HCT116 (cell line): ENCODE measurements around the gene SPOCK3. TPM values are rescaled to one million over a fixed set of nuclear protein-coding genes. Genes with fewer than 3 reads are reported as not detected.

Experiments
- ATAC-seq: fragments of 200-7000 bp; cut with Tn5 transposase; 2 replicates; pipeline ENCODE4 v1.9.1; 2020; ENCODE audit warnings: mild to moderate bottlenecking, moderate library complexity
- BruUV-seq: library from RNA; stranded (reverse); fragments of 400-500 nt; replicated peaks from 2 replicates; lab custom pipeline; 2021; lab: Mats Ljungman, UMichigan
- CTCF ChIA-PET: fragments of 300-600 bp; sonication (Branson Sonifier 250); formaldehyde crosslinking; loops from one replicate; lab custom pipeline; 2021; ENCODE audit warnings: antibody characterized with exemption; lab: Charles Lee
- POLR2A ChIA-PET: fragments of 300-600, 350-600 bp; sonication (Branson Sonifier 250); formaldehyde crosslinking; loops from one replicate; lab custom pipeline; 2021; ENCODE audit warnings: antibody characterized with exemption; lab: Charles Lee
- RAD21 ChIA-PET, 2 experiments: fragments of 300-600 bp; sonication (Branson Sonifier 250); formaldehyde crosslinking; loops; one replicate each; lab custom pipeline; 2023; ENCODE audit warnings: low total read pairs in 2 of 2; ENCODE audit not compliant: uncharacterized antibody in 2 of 2, unreplicated experiment in 2 of 2, low non-redundant PET in 1 of 2; lab: Charles Lee
- DNase-seq: peaks from one replicate; pipeline ENCODE4 v3.0.0-alpha.2; 2010; ENCODE audit warnings: low read depth, low spot score
- H2AFZ ChIP-seq: fragments of 200-600 bp; shearing (Covaris generic), sonication (generic); 2 replicates; pipeline ENCODE4 v1.6.1; 2017; ENCODE audit warnings: low read depth, mixed run types, mixed read lengths, antibody characterized with exemption, low read length; ENCODE audit not compliant: poor library complexity, severe bottlenecking
- H3K27ac ChIP-seq: 2 replicates; pipeline ENCODE4 v1.5.1; 2012; ENCODE audit warnings: low read depth, low read length
- H3K27me3 ChIP-seq: fragments of 200-600 bp; sonication (generic); 2 replicates; pipeline ENCODE4 v1.6.1; 2016; ENCODE audit warnings: mixed run types, low read length, mixed read lengths; ENCODE audit not compliant: insufficient read depth
- H3K36me3 ChIP-seq, 2 experiments: fragments of 200-500 bp in 1 of 2; fragments of 200-600 bp in 1 of 2; sonication (Bioruptor generic) in 1 of 2; sonication (generic) in 1 of 2; 2 replicates each; pipeline versions ENCODE4 v1.5.1 to v1.6.1; 2014 to 2016; ENCODE audit warnings: low read length in 2 of 2, inconsistent platforms in 1 of 2, mixed read lengths in 1 of 2, mixed run types in 1 of 2; ENCODE audit not compliant: insufficient read depth in 2 of 2, control insufficient read depth in 1 of 2
- H3K4me1 ChIP-seq, 2 experiments: fragments of 200-600 bp in 1 of 2; sonication (generic) in 1 of 2; 2 replicates each; pipeline versions ENCODE4 v1.5.1 to v1.6.1; 2012 to 2017; ENCODE audit warnings: low read length in 2 of 2, inconsistent platforms in 1 of 2, mild to moderate bottlenecking in 1 of 2, mixed read lengths in 1 of 2, mixed run types in 1 of 2, moderate library complexity in 1 of 2; ENCODE audit not compliant: insufficient read depth in 2 of 2, control insufficient read depth in 1 of 2
- H3K4me2 ChIP-seq: fragments of 200-600 bp; sonication (generic); 2 replicates; pipeline ENCODE4 v1.6.1; 2017; ENCODE audit warnings: mixed run types, low read length, mixed read lengths
- H3K4me3 ChIP-seq, 2 experiments: fragments of 200-600 bp in 1 of 2; sonication (generic) in 1 of 2; replicated peaks in 1 of 2; 2 replicates each; pipeline ENCODE4 v1.5.1; 2011 to 2016; ENCODE audit warnings: low read length in 2 of 2, control low read depth in 1 of 2, low read depth in 1 of 2, mild to moderate bottlenecking in 1 of 2, mixed read lengths in 1 of 2, mixed run types in 1 of 2
- H3K79me2 ChIP-seq: fragments of 200-600 bp; sonication (generic); 2 replicates; pipeline ENCODE4 v1.6.1; 2017; ENCODE audit warnings: mild to moderate bottlenecking, mixed run types, low read length, moderate library complexity, mixed read lengths; ENCODE audit not compliant: insufficient read depth
- H3K9ac ChIP-seq: fragments of 200-600 bp; sonication (generic); 2 replicates; pipeline ENCODE4 v1.6.1; 2016; ENCODE audit warnings: low read length, mixed read lengths
- H3K9me2 ChIP-seq: fragments of 200-600 bp; sonication (generic), shearing (Covaris generic); 2 replicates; pipeline ENCODE4 v1.6.1; 2017; ENCODE audit warnings: mixed run types, mild to moderate bottlenecking, moderate library complexity; ENCODE audit not compliant: insufficient read depth
- H3K9me3 ChIP-seq, 2 experiments: fragments of 200-500 bp in 1 of 2; fragments of 200-600 bp in 1 of 2; sonication (Bioruptor generic) in 1 of 2; sonication (generic) in 1 of 2; 2 replicates each; pipeline ENCODE4 v1.6.1; 2014 to 2017; ENCODE audit warnings: low read length in 2 of 2, mixed read lengths in 2 of 2, inconsistent platforms in 1 of 2, low read depth in 1 of 2, mild to moderate bottlenecking in 1 of 2, mixed run types in 1 of 2, moderate library complexity in 1 of 2; ENCODE audit not compliant: control insufficient read depth in 1 of 2, insufficient read depth in 1 of 2
- H4K20me1 ChIP-seq: fragments of 200-600 bp; sonication (generic), shearing (Covaris generic); 2 replicates; pipeline ENCODE4 v1.6.1; 2017; ENCODE audit warnings: mixed run types, mild to moderate bottlenecking, moderate library complexity; ENCODE audit not compliant: insufficient read depth
- CBX3 ChIP-seq: IDR thresholded peaks from 2 replicates; pipeline ENCODE4 v1.6.1; 2012; ENCODE audit warnings: low read depth
- CTCF ChIP-seq, 3 experiments: fragments of 200-600 bp in 1 of 3; sonication (generic) in 1 of 3; IDR thresholded peaks in 2 of 3; conservative IDR thresholded peaks in 1 of 3; 2 replicates each; pipeline ENCODE4 v1.5.1; 2012 to 2017; ENCODE audit warnings: low read depth in 2 of 3, low read length in 2 of 3, antibody characterized with exemption in 1 of 3, borderline replicate concordance in 1 of 3, control low read depth in 1 of 3, mild to moderate bottlenecking in 1 of 3, mixed read lengths in 1 of 3, mixed run types in 1 of 3, moderate library complexity in 1 of 3; ENCODE audit not compliant: insufficient read depth in 1 of 3
- EGR1 ChIP-seq: IDR thresholded peaks from 2 replicates; pipeline ENCODE4 v1.6.1; 2012; ENCODE audit warnings: low read depth
- ELF1 ChIP-seq: IDR thresholded peaks from 2 replicates; pipeline ENCODE4 v1.6.1; 2012; ENCODE audit warnings: low read depth, borderline replicate concordance
- JUND ChIP-seq: IDR thresholded peaks from 2 replicates; pipeline ENCODE4 v1.6.1; 2012
- POLR2AphosphoS5 ChIP-seq: IDR thresholded peaks from 2 replicates; pipeline ENCODE4 v1.6.1; 2011; ENCODE audit warnings: mild to moderate bottlenecking, low read depth, low read length, moderate library complexity
- RAD21 ChIP-seq: IDR thresholded peaks from 2 replicates; pipeline ENCODE4 v1.6.1; 2012; ENCODE audit warnings: low read depth, mild to moderate bottlenecking
- REST ChIP-seq: IDR thresholded peaks from 2 replicates; pipeline ENCODE4 v1.6.1; 2012; ENCODE audit warnings: low read depth
- SP1 ChIP-seq: IDR thresholded peaks from 2 replicates; pipeline ENCODE4 v1.6.1; 2012; ENCODE audit warnings: low read depth
- YY1 ChIP-seq: IDR thresholded peaks from 2 replicates; pipeline ENCODE4 v1.6.1; 2011; ENCODE audit warnings: low read length, low read depth, moderate library complexity, mild to moderate bottlenecking; ENCODE audit not compliant: insufficient replicate concordance; ENCODE audit errors: extremely low read depth
- intact Hi-C: fragments of 100-400 bp; cut with micrococcal nuclease; formaldehyde crosslinking; loops from 2 replicates; pipeline ENCODE4 v1.10.0; 2022
- total RNA-seq: library from RNA; stranded (reverse); gene quantifications from one replicate; pipeline ENCODE4 v1.2.1, GENCODE V29; 2021; ENCODE audit not compliant: unreplicated experiment

SPOCK3 gene
- total RNA-seq, 1 experiment from 2014 or later = 1.7 TPM

DNA sequence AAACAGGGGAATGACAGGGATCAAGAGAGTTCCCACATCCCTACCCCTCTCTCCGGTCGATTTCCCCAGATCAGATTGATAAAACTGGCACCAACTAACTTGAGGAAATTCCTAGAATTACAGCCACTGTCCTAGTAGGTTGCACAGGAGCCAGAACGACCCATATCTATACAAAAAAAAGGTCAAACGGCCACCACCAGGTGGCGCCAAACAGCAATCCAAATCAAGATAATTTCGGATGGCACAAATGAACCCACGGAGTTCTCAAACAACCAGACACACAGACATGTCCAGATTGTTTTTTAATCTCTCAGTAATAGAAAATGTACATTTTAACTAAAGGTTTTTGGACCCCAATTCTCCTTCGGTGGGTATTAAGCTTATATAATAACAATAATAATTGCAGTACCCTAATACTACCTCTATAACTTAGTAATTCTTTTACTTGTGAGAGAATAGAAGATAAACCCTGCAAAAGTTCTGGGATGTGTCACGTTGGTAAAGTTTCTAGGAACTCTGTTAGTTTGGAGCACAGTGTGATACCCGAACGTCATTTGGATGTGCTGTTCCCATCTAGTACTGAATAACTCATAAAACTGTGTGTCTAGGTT is 212.6 kb downstream of the SPOCK3 start:
- no peak overlapping the region for H3K27ac ChIP-seq
- peak; percentile 66 for DNase-seq
- H2AFZ ChIP-seq = peak overlapping the region; percentile 92
- BruUV-seq = no TSS peak
- POLR2A ChIA-PET = no interaction called here
- RAD21 ChIA-PET = no interaction called here
- H3K79me2 ChIP-seq = no peaks in the 10 kb centered on the region
- no peaks in the 10 kb centered on the region for H3K9me2 ChIP-seq
- no peaks in the 10 kb centered on the region for H3K36me3 ChIP-seq
- no peaks in the 10 kb centered on the region for H3K27me3 ChIP-seq
- ATAC-seq = peak; percentile 94
- intact Hi-C loops = loop anchor here (1.0 to 5.0 kb wide), 4 partner anchors 269 to 1131 kb away; no protein-coding TSS in a partner anchor
- H3K9me3 ChIP-seq = no peaks in the 10 kb centered on the region
- no peak overlapping the region for H3K4me3 ChIP-seq
- no peak overlapping the region for H3K4me2 ChIP-seq
- TF ChIP-seq POLR2AphosphoS5 = no peak
- no peak for TF ChIP-seq JUND
- TF ChIP-seq SP1 = no peak
- TF ChIP-seq RAD21 = peak; percentile 84
- TF ChIP-seq ELF1 = no peak
- TF ChIP-seq CBX3 = peak; percentile 46; the same call in 1 of the 2 replicates
- TF ChIP-seq EGR1 = no peak
- no peak for TF ChIP-seq YY1
- TF ChIP-seq REST = no peak
- peak; percentile 60 to 87 (median 65); a peak in 5 of 6 replicates for TF ChIP-seq CTCF (IDR thresholded peaks at IDR 0.05 in 2 of 3, conservative IDR thresholded peaks at IDR 0.05 in 1 of 3; ENCODE audit: borderline replicate concordance in 1 of 3, insufficient read depth in 1 of 3, low read depth in 2 of 3, low read length in 2 of 3)
- CTCF ChIA-PET = interaction anchor here (1.4 kb wide), 1 partner anchor 269 kb away, joined by 3 read pairs; no protein-coding TSS in a partner anchor
- H4K20me1 ChIP-seq = no peaks in the 10 kb centered on the region
- no peaks in the 10 kb centered on the region; a peak in 1 of 4 replicates for H3K4me1 ChIP-seq
- H3K9ac ChIP-seq = no peak overlapping the region
